SJCRH30 (cell line): ENCODE results near the gene SRRM5. TPM values are rescaled to one million over a fixed set of nuclear protein-coding genes. Genes with fewer than 3 reads are reported as not detected.

Experiments used
- DNase-seq, 2 experiments: peaks; one replicate each; pipeline ENCODE4 v3.0.0-alpha.2; 2015 to 2020
- H3K27ac ChIP-seq: fragments of 250-450 bp; sonication (Bioruptor Pico); 2 replicates; pipeline ENCODE4 v1.5.1; 2020; ENCODE audit warnings: mild to moderate bottlenecking, moderate library complexity
- H3K27me3 ChIP-seq: fragments of 250-450 bp; sonication (Bioruptor Pico); 2 replicates; pipeline ENCODE4 v1.5.1; 2020; ENCODE audit warnings: mild to moderate bottlenecking, moderate library complexity
- H3K36me3 ChIP-seq: fragments of 250-450 bp; sonication (Bioruptor Pico); 2 replicates; pipeline ENCODE4 v1.5.1; 2020; ENCODE audit warnings: mild to moderate bottlenecking, moderate library complexity
- H3K4me1 ChIP-seq: fragments of 250-450 bp; sonication (Bioruptor Pico); 2 replicates; pipeline ENCODE4 v1.5.1; 2020; ENCODE audit warnings: mild to moderate bottlenecking, moderate library complexity
- H3K4me3 ChIP-seq: fragments of 250-450 bp; sonication (Bioruptor Pico); 2 replicates; pipeline ENCODE4 v1.5.1; 2020; ENCODE audit warnings: mild to moderate bottlenecking, moderate library complexity
- H3K9me3 ChIP-seq: fragments of 250-450 bp; sonication (Bioruptor Pico); replicated peaks from 2 replicates; pipeline ENCODE4 v1.5.1; 2020; ENCODE audit warnings: mild to moderate bottlenecking, moderate library complexity
- total RNA-seq: library from RNA; depleted of rRNA; stranded (reverse); fragments of >200 nt; shearing (Covaris generic); gene quantifications from 2 replicates; pipeline ENCODE4 v1.2.3, GENCODE V29; 2014; rRNA removed

SRRM5 gene
- total RNA-seq, 1 experiment from 2014 or later = 0.12 TPM

- Histone ChIP-seq H3K27me3 (no peaks in the 10 kb centered on the region), H3K36me3 (no peaks in the 10 kb centered on the region), H3K9me3 (no peaks in the 10 kb centered on the region), H3K4me3 (no peak overlapping the region), H3K27ac (no peak overlapping the region), H3K4me1 (no peaks in the 10 kb centered on the region)
- DNase-seq = peak; percentile 55 to 78
These were observed 40.1 kb downstream of the SRRM5 start for GRCh38 chr19:43651758-43652545.

- Histone ChIP-seq H3K36me3 (no peaks in the 10 kb centered on the region), H3K27ac (no peak overlapping the region), H3K4me1 (no peaks in the 10 kb centered on the region), H3K4me3 (no peak overlapping the region), H3K9me3 (no peaks in the 10 kb centered on the region), H3K27me3 (no peaks in the 10 kb centered on the region)
- DNase-seq = no peak
These were observed 40.6 kb downstream of the SRRM5 start for GRCh38 chr19:43652546-43652874.

GRCh38 chr19:43656436-43656835 is 44.5 kb downstream of the SRRM5 start:
- DNase-seq = no peak
- H3K36me3 ChIP-seq = no peaks in the 10 kb centered on the region

GRCh38 chr19:43658001-43658400 is 46.1 kb downstream of the SRRM5 start:
- H3K27me3 ChIP-seq = no peaks in the 10 kb centered on the region
- no peak for DNase-seq
- H3K9me3 ChIP-seq = no peaks in the 10 kb centered on the region
- H3K27ac ChIP-seq = no peak overlapping the region
- no peaks in the 10 kb centered on the region for H3K4me1 ChIP-seq
- no peaks in the 10 kb centered on the region; the same call in 1 of the 2 replicates for H3K36me3 ChIP-seq
- no peak overlapping the region for H3K4me3 ChIP-seq

More at GRCh38 chr19:43656436-43656835, 44.5 kb downstream of the SRRM5 start:
- Histone ChIP-seq H3K4me3 (no peak overlapping the region), H3K4me1 (no peaks in the 10 kb centered on the region), H3K27me3 (no peaks in the 10 kb centered on the region), H3K9me3 (no peaks in the 10 kb centered on the region), H3K27ac (no peak overlapping the region)

GRCh38 chr19:43658494-43658893 is 46.6 kb downstream of the SRRM5 start:
- H3K4me3 ChIP-seq = no peak overlapping the region

GRCh38 chr19:43660301-43660970 is 48.5 kb downstream of the SRRM5 start:
- no peaks in the 10 kb centered on the region for H3K9me3 ChIP-seq
- no peaks in the 10 kb centered on the region for H3K27me3 ChIP-seq
- no peak overlapping the region for H3K4me3 ChIP-seq
- DNase-seq = no peak
- no peaks in the 10 kb centered on the region for H3K4me1 ChIP-seq
- no peak overlapping the region for H3K27ac ChIP-seq
- H3K36me3 ChIP-seq = no peaks in the 10 kb centered on the region; the same call in 1 of the 2 replicates

More at GRCh38 chr19:43658494-43658893, 46.6 kb downstream of the SRRM5 start:
- H3K9me3 ChIP-seq = no peaks in the 10 kb centered on the region
- H3K4me1 ChIP-seq = no peaks in the 10 kb centered on the region
- H3K27me3 ChIP-seq = no peaks in the 10 kb centered on the region
- H3K36me3 ChIP-seq = no peaks in the 10 kb centered on the region; the same call in 1 of the 2 replicates
- DNase-seq = no peak
- no peak overlapping the region for H3K27ac ChIP-seq

GRCh38 chr19:43660971-43661360 is 49.1 kb downstream of the SRRM5 start:
- H3K27ac ChIP-seq = no peak overlapping the region
- no peak overlapping the region for H3K4me3 ChIP-seq
- no peaks in the 10 kb centered on the region; the same call in 1 of the 2 replicates for H3K36me3 ChIP-seq
- no peaks in the 10 kb centered on the region for H3K27me3 ChIP-seq
- no peaks in the 10 kb centered on the region for H3K4me1 ChIP-seq
- H3K9me3 ChIP-seq = no peaks in the 10 kb centered on the region
- DNase-seq = no peak

GRCh38 chr19:43662487-43662886 is 50.6 kb downstream of the SRRM5 start:
- H3K9me3 ChIP-seq = no peaks in the 10 kb centered on the region
- no peak overlapping the region for H3K27ac ChIP-seq
- no peaks in the 10 kb centered on the region for H3K4me1 ChIP-seq
- DNase-seq = peak in 1 of 2 experiments; percentile 31
- no peaks in the 10 kb centered on the region for H3K27me3 ChIP-seq
- no peaks in the 10 kb centered on the region; the same call in 1 of the 2 replicates for H3K36me3 ChIP-seq
- H3K4me3 ChIP-seq = no peak overlapping the region

- H3K9me3 ChIP-seq = no peaks in the 10 kb centered on the region
- H3K4me3 ChIP-seq = no peak overlapping the region
- H3K36me3 ChIP-seq = no peaks in the 10 kb centered on the region; the same call in 1 of the 2 replicates
- H3K27ac ChIP-seq = no peak overlapping the region
- no peaks in the 10 kb centered on the region for H3K4me1 ChIP-seq
- no peaks in the 10 kb centered on the region for H3K27me3 ChIP-seq
- no peak for DNase-seq
These were observed 52.1 kb downstream of the SRRM5 start for GRCh38 chr19:43664018-43664417.

Other genes starting within 250 kb of the SRRM5 start
- not detected in 2 replicates for gene TEX101, start 197.2 kb upstream of the SRRM5 start, total RNA-seq
- gene LYPD3, start 146.5 kb upstream of the SRRM5 start, total RNA-seq = not detected in 2 replicates
- gene PHLDB3, start 107.3 kb upstream of the SRRM5 start, total RNA-seq = 4.4 and 5.2 TPM in 2 replicates
- gene ETHE1, start 84.9 kb upstream of the SRRM5 start, total RNA-seq = 11.5 and 12.2 TPM in 2 replicates
- not detected in 2 replicates for gene ZNF575, start 78.9 kb upstream of the SRRM5 start, total RNA-seq
- gene XRCC1, start 36.6 kb upstream of the SRRM5 start, total RNA-seq = 43.0 and 43.5 TPM in 2 replicates
- gene PINLYP, start 36.3 kb upstream of the SRRM5 start, total RNA-seq = 2.7 and 3.9 TPM in 2 replicates
- gene IRGQ, start 16.0 kb upstream of the SRRM5 start, total RNA-seq = 24.0 and 24.6 TPM in 2 replicates
- gene ZNF576, start 15.5 kb upstream of the SRRM5 start, total RNA-seq = 10.3 and 13.1 TPM in 2 replicates
- gene ZNF428, start 7.5 kb downstream of the SRRM5 start, total RNA-seq = 46.8 and 56.2 TPM in 2 replicates
- 3.1 and 3.2 TPM in 2 replicates for gene CADM4, start 27.8 kb downstream of the SRRM5 start, total RNA-seq
- 9.4 and 16.6 TPM in 2 replicates for gene PLAUR, start 58.1 kb downstream of the SRRM5 start, total RNA-seq
- not detected in 2 replicates for gene IRGC, start 104.0 kb downstream of the SRRM5 start, total RNA-seq
- gene SMG9, start 142.9 kb downstream of the SRRM5 start, total RNA-seq = 22.5 and 25.7 TPM in 2 replicates
- 0.38 and 0.63 TPM in 2 replicates for gene KCNN4, start 168.9 kb downstream of the SRRM5 start, total RNA-seq
- 0.06 and 0.35 TPM in 2 replicates for gene LYPD5, start 190.4 kb downstream of the SRRM5 start, total RNA-seq
- 9.7 and 15.0 TPM in 2 replicates for gene ZNF283, start 215.2 kb downstream of the SRRM5 start, total RNA-seq